ENCODE measurements around the gene PEX12.

- no peak for TF ChIP-seq POLR2A (IDR thresholded peaks at IDR 0.05; ENCODE audit: low read depth, low read length)
- TF ChIP-seq POLR2AphosphoS5 (IDR thresholded peaks at IDR 0.05; ENCODE audit: low read depth, low read length), result no peak
- TF ChIP-seq PAX5 (IDR thresholded peaks at IDR 0.05; ENCODE audit: insufficient read depth, low read length, severe bottlenecking), result no peak
- TF ChIP-seq SPI1 (IDR thresholded peaks at IDR 0.05; ENCODE audit: low read depth, low read length), result no peak
- no peak for TF ChIP-seq TAF1 (IDR thresholded peaks at IDR 0.05; ENCODE audit: low read depth, low read length)
- no peak for TF ChIP-seq POU2F2 (IDR thresholded peaks at IDR 0.05; ENCODE audit: low read depth, low read length)
Measured at GRCh38 chr17:35560703-35561102, 17.7 kb downstream of the PEX12 start, which contains the start of gene SLFN14.

Measured in GM12891 (cell line).